AG04450 (cell line): Measurements from ENCODE around the gene SHD. TPM values are rescaled to one million over a fixed set of nuclear protein-coding genes. Genes with fewer than 3 reads are reported as not detected.

Experiments used
- CTCF ChIA-PET: fragments of 300-600, 350-600 bp; formaldehyde crosslinking; extraction: SDS; loops from one replicate; lab custom pipeline; 2022; ENCODE audit warnings: antibody characterized with exemption, inconsistent platforms; lab: Charles Lee
- POLR2A ChIA-PET: fragments of 350-600 bp; formaldehyde crosslinking; extraction: SDS; loops from one replicate; lab custom pipeline; 2021; ENCODE audit warnings: antibody characterized with exemption, inconsistent platforms; lab: Yijun Ruan, JAX
- DNase-seq: peaks from one replicate; pipeline ENCODE4 v3.0.0-alpha.2; 2011; ENCODE audit warnings: low read depth, low spot score
- H3K27ac ChIP-seq: one replicate; pipeline ENCODE4 v1.5.1; 2012; ENCODE audit warnings: low read depth, low read length, control low read depth
- H3K27me3 ChIP-seq: one replicate; pipeline ENCODE4 v1.6.0; 2012; ENCODE audit warnings: low read length; ENCODE audit not compliant: control insufficient read depth, insufficient read depth
- H3K4me3 ChIP-seq: 2 replicates; pipeline ENCODE4 v1.5.1; 2011; ENCODE audit warnings: mild to moderate bottlenecking, low read depth, low read length, control low read depth
- H3K9me3 ChIP-seq: 2 replicates; pipeline ENCODE4 v1.5.1; 2012; ENCODE audit warnings: low read length; ENCODE audit not compliant: control insufficient read depth, insufficient read depth
- CTCF ChIP-seq: IDR thresholded peaks from 2 replicates; pipeline ENCODE4 v1.5.1; 2011; ENCODE audit warnings: low read depth, low read length, control low read depth, inconsistent platforms
- polyA plus RNA-seq: library from polyadenylated mRNA; depleted of rRNA; stranded (reverse); fragments of >200 nt; gene quantifications from 2 replicates; pipeline ENCODE4 v1.2.3, GENCODE V29; 2011

SHD gene
- polyA plus RNA-seq, 1 experiment = not detected

- no peak overlapping the region for H3K27ac ChIP-seq
- ChIA-PET CTCF (no interaction called here), POLR2A (no interaction called here)
- no peak for DNase-seq
- no peak for TF ChIP-seq CTCF
- no peaks in the 10 kb centered on the region for H3K27me3 ChIP-seq
- peaks cover 9% of the 10 kb centered on the region; the same call in 1 of the 2 replicates for H3K9me3 ChIP-seq
- no peak overlapping the region for H3K4me3 ChIP-seq
Measured at GRCh38 chr19:4310247-4311121, 31.4 kb downstream of the SHD start.

- POLR2A ChIA-PET = no interaction called here
- no peak overlapping the region for H3K27ac ChIP-seq
- TF ChIP-seq CTCF = no peak
- CTCF ChIA-PET = no interaction called here
- H3K9me3 ChIP-seq = peaks cover 13% of the 10 kb centered on the region
- H3K27me3 ChIP-seq = no peaks in the 10 kb centered on the region
- DNase-seq = no peak
- no peak overlapping the region for H3K4me3 ChIP-seq
Measured at GRCh38 chr19:4313847-4314490, 34.9 kb downstream of the SHD start.

- no peaks in the 10 kb centered on the region for H3K27me3 ChIP-seq
- no peak overlapping the region for H3K4me3 ChIP-seq
- H3K27ac ChIP-seq = no peak overlapping the region
- no peak for TF ChIP-seq CTCF
- no peak for DNase-seq
- ChIA-PET POLR2A (no interaction called here), CTCF (no interaction called here)
- peaks cover 20% of the 10 kb centered on the region for H3K9me3 ChIP-seq
Measured at GRCh38 chr19:4316956-4317355, 37.9 kb downstream of the SHD start.

- peaks cover 24% of the 10 kb centered on the region for H3K9me3 ChIP-seq
- no peaks in the 10 kb centered on the region for H3K27me3 ChIP-seq
- DNase-seq = no peak
- no peak overlapping the region for H3K27ac ChIP-seq
- CTCF ChIA-PET = no interaction called here
- no peak overlapping the region for H3K4me3 ChIP-seq
- POLR2A ChIA-PET = no interaction called here
- TF ChIP-seq CTCF = no peak
Measured at GRCh38 chr19:4318460-4318859, 39.4 kb downstream of the SHD start.
